HepG2 (cell line): ENCODE data around the gene RHBDL3. TPM values are rescaled to one million over a fixed set of nuclear protein-coding genes. Genes with fewer than 3 reads are reported as not detected.

Experiments
- ATRX ChIP-seq: sonication (generic); formaldehyde crosslinking; IDR thresholded peaks from 2 replicates; pipeline ENCODE4 v1.4.0; 2020; ENCODE audit warnings: missing genetic modification reagents, borderline replicate concordance
- CBFB ChIP-seq: sonication (generic); formaldehyde crosslinking; IDR thresholded peaks from 2 replicates; pipeline ENCODE4 v1.4.0; 2020; ENCODE audit warnings: missing genetic modification reagents
- CBX5 ChIP-seq: sonication (generic); formaldehyde crosslinking; IDR thresholded peaks from 2 replicates; pipeline ENCODE4 v1.4.0; 2020; ENCODE audit warnings: missing genetic modification reagents, borderline replicate concordance
- FOSL2 ChIP-seq: sonication (generic); formaldehyde crosslinking; IDR thresholded peaks from 2 replicates; pipeline ENCODE4 v1.4.0; 2020; ENCODE audit warnings: missing genetic modification reagents
- NBN ChIP-seq: fragments of 450-650 bp; conservative IDR thresholded peaks from 2 replicates; pipeline ENCODE4 v1.6.1; 2017
- PAWR ChIP-seq: sonication (generic); formaldehyde crosslinking; IDR thresholded peaks from 2 replicates; pipeline ENCODE4 v1.4.0; 2020; ENCODE audit warnings: missing genetic modification reagents, mild to moderate bottlenecking, borderline replicate concordance
- PCBP2 ChIP-seq: fragments of 200-400 bp; formaldehyde crosslinking; optimal IDR thresholded peaks from 2 replicates; pipeline ENCODE3; 2018; ENCODE audit warnings: low read length, low read depth; ENCODE audit not compliant: poor library complexity, severe bottlenecking
- PLRG1 ChIP-seq: fragments of 450-650 bp; conservative IDR thresholded peaks from 2 replicates; pipeline ENCODE4 v1.6.1; 2016
- SIN3A ChIP-seq: IDR thresholded peaks from 2 replicates; pipeline ENCODE4 v1.6.1; 2011; ENCODE audit warnings: low read depth, mild to moderate bottlenecking, control low read depth, low read length, borderline replicate concordance
- SYNCRIP ChIP-seq: fragments of 200-400 bp; formaldehyde crosslinking; IDR thresholded peaks from 2 replicates; pipeline ENCODE4 v1.6.1; 2018; ENCODE audit warnings: mild to moderate bottlenecking, low read depth, low read length; ENCODE audit not compliant: insufficient read depth
- YEATS2 ChIP-seq: sonication (generic); formaldehyde crosslinking; IDR thresholded peaks from 2 replicates; pipeline ENCODE4 v1.4.0; 2020; ENCODE audit warnings: missing genetic modification reagents, borderline replicate concordance
- ZKSCAN8 ChIP-seq: IDR thresholded peaks from 2 replicates; pipeline ENCODE4 v1.6.1; 2016; ENCODE audit warnings: borderline replicate concordance, missing genetic modification reagents, missing compliant biosample characterization
- ZNF12 ChIP-seq: sonication (generic); formaldehyde crosslinking; IDR thresholded peaks from 2 replicates; pipeline ENCODE4 v1.5.0; 2020; ENCODE audit warnings: missing genetic modification reagents
- ZNF205 ChIP-seq: IDR thresholded peaks from 2 replicates; pipeline ENCODE4 v1.6.1; 2018; ENCODE audit warnings: missing biosample characterization, missing genetic modification reagents
- ZNF235 ChIP-seq: sonication (generic); formaldehyde crosslinking; IDR thresholded peaks from 2 replicates; pipeline ENCODE4 v1.8.1; 2023; ENCODE audit warnings: mild to moderate bottlenecking, missing genetic modification reagents, borderline replicate concordance
- ZNF333 ChIP-seq: sonication (generic); formaldehyde crosslinking; IDR thresholded peaks from 2 replicates; pipeline ENCODE4 v1.4.0; 2020; ENCODE audit warnings: mild to moderate bottlenecking, missing genetic modification reagents, borderline replicate concordance
- ZNF510 ChIP-seq: sonication (generic); formaldehyde crosslinking; IDR thresholded peaks from 2 replicates; pipeline ENCODE4 v1.4.0; 2020; ENCODE audit warnings: low read depth, mild to moderate bottlenecking, missing genetic modification reagents
- ZNF550 ChIP-seq: sonication (generic); formaldehyde crosslinking; IDR thresholded peaks from 2 replicates; pipeline ENCODE4 v1.4.0; 2020; ENCODE audit warnings: mild to moderate bottlenecking, missing genetic modification reagents, borderline replicate concordance
- ZNF678 ChIP-seq: sonication (generic); formaldehyde crosslinking; IDR thresholded peaks from 2 replicates; pipeline ENCODE4 v1.4.0; 2020; ENCODE audit warnings: mild to moderate bottlenecking, missing genetic modification reagents
- ZNF713 ChIP-seq: sonication (generic); formaldehyde crosslinking; IDR thresholded peaks from 2 replicates; pipeline ENCODE4 v1.4.0; 2020; ENCODE audit warnings: mild to moderate bottlenecking, missing genetic modification reagents
- polyA plus RNA-seq, 8 experiments: library from polyadenylated mRNA; depleted of rRNA in 3 of 8; stranded (reverse) in 7 of 8; unstranded in 1 of 8; fragments of >200 nt; fragmentation: Illumina TruSeq in 4 of 8; extraction: Trizol in 4 of 8; gene quantifications; 2 replicates each; pipeline versions ENCODE4 v1.2.1 to v1.2.3, GENCODE V29; 2011 to 2016; ENCODE audit warnings: low read depth in 4 of 8, missing spikeins in 1 of 8, mixed read lengths in 1 of 8; ENCODE audit not compliant: insufficient read depth in 1 of 8
- total RNA-seq, 5 experiments: library from RNA; depleted of rRNA; stranded (reverse); fragments of >200 nt; fragmentation: Illumina TruSeq; extraction: Trizol; gene quantifications; 2 replicates each; pipeline ENCODE4 v1.2.3, GENCODE V29; 2016; ENCODE audit warnings: low read depth in 1 of 5
- TF ChIP-seq, protein P1 (sequence below): sonication (generic); formaldehyde crosslinking; IDR thresholded peaks from 2 replicates; pipeline ENCODE4 v1.4.0; 2020; ENCODE audit warnings: missing genetic modification reagents, borderline replicate concordance
- TF ChIP-seq, protein P2 (sequence below): sonication (generic); formaldehyde crosslinking; IDR thresholded peaks from 2 replicates; pipeline ENCODE4 v1.4.0; 2020; ENCODE audit warnings: missing genetic modification reagents
- TF ChIP-seq, protein P3 (sequence below): sonication (generic); formaldehyde crosslinking; IDR thresholded peaks from 2 replicates; pipeline ENCODE4 v1.9.0; 2022; ENCODE audit warnings: low read depth, missing genetic modification reagents
- TF ChIP-seq, protein P4 (sequence below): sonication (generic); formaldehyde crosslinking; IDR thresholded peaks from 2 replicates; pipeline ENCODE4 v1.5.0; 2020; ENCODE audit warnings: missing genetic modification reagents

Gene RHBDL3
- total and polyA plus RNA-seq, 2 of the 13 experiments (the other 11 are each of a cell fraction or from before 2014, with no cell fraction given): 0.09 TPM; not detected in 1

DNA sequence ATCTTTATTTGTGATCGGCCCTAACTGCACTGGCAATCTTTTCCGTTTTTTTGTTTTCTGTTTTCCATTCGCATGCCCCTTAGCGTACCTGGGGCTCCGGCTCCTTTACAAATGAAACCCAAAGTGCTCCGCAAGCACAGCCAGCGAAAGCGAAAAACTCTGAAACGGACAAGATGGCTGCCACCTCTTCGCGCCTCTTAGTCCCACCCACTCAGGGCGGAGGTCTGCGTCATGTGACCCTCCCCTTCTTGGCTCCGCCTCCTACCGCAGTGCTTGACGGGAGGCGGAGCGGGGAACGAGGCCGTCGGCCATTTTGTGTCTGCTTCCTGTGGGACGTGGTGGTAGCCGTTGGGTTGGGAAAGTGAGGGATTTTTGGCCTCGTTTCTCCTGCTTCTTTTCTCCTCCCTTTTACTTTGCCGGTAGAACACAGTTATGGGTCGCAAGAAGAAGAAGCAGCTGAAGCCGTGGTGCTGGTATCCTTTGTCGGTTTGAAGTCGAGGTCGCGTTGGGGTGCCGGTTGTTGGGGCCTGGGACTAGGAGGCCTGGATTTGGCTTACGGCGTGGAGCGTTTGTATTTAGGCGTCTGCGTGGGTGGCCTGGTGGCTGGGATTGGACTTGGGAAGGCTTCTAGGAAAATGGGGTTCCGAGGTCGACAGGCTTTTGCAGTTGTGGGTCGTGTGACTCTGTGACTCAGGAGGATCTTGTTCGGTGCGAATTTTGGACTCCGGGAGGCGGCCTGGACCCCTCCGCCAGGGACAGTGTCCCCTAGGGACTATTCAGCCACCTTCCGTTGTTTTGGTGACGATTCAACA, 84.4 kb downstream of the RHBDL3 start, which contains the start of gene ZNF207 (continued):
- TF ChIP-seq, protein P1, sequence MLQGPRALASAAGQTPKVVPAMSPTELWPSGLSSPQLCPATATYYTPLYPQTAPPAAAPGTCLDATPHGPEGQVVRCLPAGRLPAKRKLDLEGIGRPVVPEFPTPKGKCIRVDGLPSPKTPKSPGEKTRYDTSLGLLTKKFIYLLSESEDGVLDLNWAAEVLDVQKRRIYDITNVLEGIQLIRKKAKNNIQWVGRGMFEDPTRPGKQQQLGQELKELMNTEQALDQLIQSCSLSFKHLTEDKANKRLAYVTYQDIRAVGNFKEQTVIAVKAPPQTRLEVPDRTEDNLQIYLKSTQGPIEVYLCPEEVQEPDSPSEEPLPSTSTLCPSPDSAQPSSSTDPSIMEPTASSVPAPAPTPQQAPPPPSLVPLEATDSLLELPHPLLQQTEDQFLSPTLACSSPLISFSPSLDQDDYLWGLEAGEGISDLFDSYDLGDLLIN (CRISPR knock-in tag): no peak
- TF ChIP-seq CBFB (CRISPR knock-in tag) (peak; percentile 40; the same call in 1 of the 2 replicates), ZNF205 (CRISPR knock-in tag) (no peak), ZNF713 (CRISPR knock-in tag) (no peak), YEATS2 (CRISPR knock-in tag) (peak; percentile 90), SIN3A (peak; percentile 88; the same call in 1 of the 2 replicates), ZNF550 (no peak), CBX5 (CRISPR knock-in tag) (no peak), SYNCRIP (no peak), PCBP2 (no peak), ZNF510 (CRISPR knock-in tag) (no peak), NBN (no peak), PLRG1 (no peak), ZNF235 (CRISPR knock-in tag) (no peak), ZKSCAN8 (no peak), PAWR (CRISPR knock-in tag) (no peak), ZNF678 (CRISPR knock-in tag) (no peak), FOSL2 (CRISPR knock-in tag) (peak; percentile 39), ATRX (CRISPR knock-in tag) (no peak), ZNF333 (CRISPR knock-in tag) (0 out of 2 replicates have a peak, but pooled peaks have one; percentile 40), ZNF12 (CRISPR knock-in tag) (no peak)
- TF ChIP-seq, protein P2, sequence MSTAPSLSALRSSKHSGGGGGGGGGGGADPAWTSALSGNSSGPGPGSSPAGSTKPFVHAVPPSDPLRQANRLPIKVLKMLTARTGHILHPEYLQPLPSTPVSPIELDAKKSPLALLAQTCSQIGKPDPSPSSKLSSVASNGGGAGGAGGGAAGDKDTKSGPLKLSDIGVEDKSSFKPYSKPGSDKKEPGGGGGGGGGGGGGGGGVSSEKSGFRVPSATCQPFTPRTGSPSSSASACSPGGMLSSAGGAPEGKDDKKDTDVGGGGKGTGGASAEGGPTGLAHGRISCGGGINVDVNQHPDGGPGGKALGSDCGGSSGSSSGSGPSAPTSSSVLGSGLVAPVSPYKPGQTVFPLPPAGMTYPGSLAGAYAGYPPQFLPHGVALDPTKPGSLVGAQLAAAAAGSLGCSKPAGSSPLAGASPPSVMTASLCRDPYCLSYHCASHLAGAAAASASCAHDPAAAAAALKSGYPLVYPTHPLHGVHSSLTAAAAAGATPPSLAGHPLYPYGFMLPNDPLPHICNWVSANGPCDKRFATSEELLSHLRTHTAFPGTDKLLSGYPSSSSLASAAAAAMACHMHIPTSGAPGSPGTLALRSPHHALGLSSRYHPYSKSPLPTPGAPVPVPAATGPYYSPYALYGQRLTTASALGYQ (CRISPR knock-in tag): peak; percentile 82; the same call in 1 of the 2 replicates
- TF ChIP-seq, protein P3, sequence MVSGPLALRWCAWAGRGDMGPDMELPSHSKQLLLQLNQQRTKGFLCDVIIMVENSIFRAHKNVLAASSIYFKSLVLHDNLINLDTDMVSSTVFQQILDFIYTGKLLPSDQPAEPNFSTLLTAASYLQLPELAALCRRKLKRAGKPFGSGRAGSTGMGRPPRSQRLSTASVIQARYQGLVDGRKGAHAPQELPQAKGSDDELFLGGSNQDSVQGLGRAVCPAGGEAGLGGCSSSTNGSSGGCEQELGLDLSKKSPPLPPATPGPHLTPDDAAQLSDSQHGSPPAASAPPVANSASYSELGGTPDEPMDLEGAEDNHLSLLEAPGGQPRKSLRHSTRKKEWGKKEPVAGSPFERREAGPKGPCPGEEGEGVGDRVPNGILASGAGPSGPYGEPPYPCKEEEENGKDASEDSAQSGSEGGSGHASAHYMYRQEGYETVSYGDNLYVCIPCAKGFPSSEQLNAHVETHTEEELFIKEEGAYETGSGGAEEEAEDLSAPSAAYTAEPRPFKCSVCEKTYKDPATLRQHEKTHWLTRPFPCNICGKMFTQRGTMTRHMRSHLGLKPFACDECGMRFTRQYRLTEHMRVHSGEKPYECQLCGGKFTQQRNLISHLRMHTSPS (CRISPR knock-in tag): no peak
- TF ChIP-seq, protein P4, sequence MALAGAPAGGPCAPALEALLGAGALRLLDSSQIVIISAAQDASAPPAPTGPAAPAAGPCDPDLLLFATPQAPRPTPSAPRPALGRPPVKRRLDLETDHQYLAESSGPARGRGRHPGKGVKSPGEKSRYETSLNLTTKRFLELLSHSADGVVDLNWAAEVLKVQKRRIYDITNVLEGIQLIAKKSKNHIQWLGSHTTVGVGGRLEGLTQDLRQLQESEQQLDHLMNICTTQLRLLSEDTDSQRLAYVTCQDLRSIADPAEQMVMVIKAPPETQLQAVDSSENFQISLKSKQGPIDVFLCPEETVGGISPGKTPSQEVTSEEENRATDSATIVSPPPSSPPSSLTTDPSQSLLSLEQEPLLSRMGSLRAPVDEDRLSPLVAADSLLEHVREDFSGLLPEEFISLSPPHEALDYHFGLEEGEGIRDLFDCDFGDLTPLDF: peak; percentile 47; the same call in 1 of the 2 replicates
